ENCODE measurements around the gene C14orf180. TPM values are rescaled to one million over a fixed set of nuclear protein-coding genes. Genes with fewer than 3 reads are reported as not detected.

C14orf180 gene
- total and polyA plus RNA-seq, 2 experiments from 2014 or later, result not detected

- WGBS, 2 experiments (ENCODE audit: low coverage in 1 of 2, low lambda C conversion rate in 2 of 2, missing lambda C conversion rate in 2 of 2), result 38 to 47% methylated on average over 7 of the region's 7 CpGs
- in situ Hi-C loops (cut with MboI), result no loop called here
- no peaks in the 10 kb centered on the region for H3K9me3 ChIP-seq (ENCODE audit: low read depth)
Observed at GRCh38 chr14:104609666-104610065, 30.1 kb downstream of the C14orf180 start.

GRCh38 chr14:104610749-104611310 is 31.3 kb downstream of the C14orf180 start:
- Histone ChIP-seq H3K79me2 (ENCODE audit: insufficient read depth) (no peaks in the 10 kb centered on the region), H3K27ac (no peak overlapping the region), H3K4me2 (ENCODE audit: unreplicated experiment) (no peak overlapping the region), H2AFZ (no peak overlapping the region), H3K9me2 (ENCODE audit: insufficient read depth) (no peaks in the 10 kb centered on the region), H3K9ac (no peak overlapping the region), H3K27me3 (replicated peaks; ENCODE audit: insufficient read depth) (peaks cover 21% of the 10 kb centered on the region), H3K9me3 (ENCODE audit: low read depth) (no peaks in the 10 kb centered on the region), H3F3A (ENCODE audit: insufficient read depth) (no peaks in the 10 kb centered on the region), H3K4me3 (no peak overlapping the region), H3K36me3 (ENCODE audit: low read depth) (no peaks in the 10 kb centered on the region), H4K20me1 (ENCODE audit: insufficient read depth) (no peaks in the 10 kb centered on the region), H3K4me1 (ENCODE audit: insufficient read depth) (no peaks in the 10 kb centered on the region)
- TF ChIP-seq EZH2 (IDR thresholded peaks at IDR 0.05; ENCODE audit: insufficient read depth, poor library complexity, severe bottlenecking), result no peak
- no peak for TF ChIP-seq EZH2phosphoT487 (IDR thresholded peaks at IDR 0.05; ENCODE audit: insufficient read depth, low read depth)
- in situ Hi-C loops (cut with MboI), result no loop called here
- 12 to 14% methylated on average over 4 of the region's 4 CpGs for WGBS, 2 experiments (ENCODE audit: low coverage in 1 of 2, low lambda C conversion rate in 2 of 2, missing lambda C conversion rate in 2 of 2)
- DNase-seq, result no peak

More at GRCh38 chr14:104609666-104610065, 30.1 kb downstream of the C14orf180 start:
- TF ChIP-seq EZH2 (IDR thresholded peaks at IDR 0.05; ENCODE audit: insufficient read depth, poor library complexity, severe bottlenecking), result no peak
- TF ChIP-seq EZH2phosphoT487 (IDR thresholded peaks at IDR 0.05; ENCODE audit: insufficient read depth, low read depth), result no peak
- no peak overlapping the region for H3K4me2 ChIP-seq (ENCODE audit: unreplicated experiment)
- H3K36me3 ChIP-seq (ENCODE audit: low read depth), result no peaks in the 10 kb centered on the region
- H3K9me2 ChIP-seq (ENCODE audit: insufficient read depth), result no peaks in the 10 kb centered on the region
- H3K9ac ChIP-seq, result no peak overlapping the region
- H3K27me3 ChIP-seq (replicated peaks; ENCODE audit: insufficient read depth), result peaks cover 32% of the 10 kb centered on the region
- no peaks in the 10 kb centered on the region for H3K79me2 ChIP-seq (ENCODE audit: insufficient read depth)
- no peak overlapping the region for H3K4me3 ChIP-seq
- no peaks in the 10 kb centered on the region for H3F3A ChIP-seq (ENCODE audit: insufficient read depth)
- DNase-seq, result no peak
- H3K27ac ChIP-seq, result no peak overlapping the region
- no peaks in the 10 kb centered on the region for H3K4me1 ChIP-seq (ENCODE audit: insufficient read depth)
- no peak overlapping the region for H2AFZ ChIP-seq
- H4K20me1 ChIP-seq (ENCODE audit: insufficient read depth), result no peaks in the 10 kb centered on the region

- no peak for DNase-seq
- no peaks in the 10 kb centered on the region for H3F3A ChIP-seq (ENCODE audit: insufficient read depth)
- H2AFZ ChIP-seq, result no peak overlapping the region
- H3K9ac ChIP-seq, result no peak overlapping the region
- H4K20me1 ChIP-seq (ENCODE audit: insufficient read depth), result no peaks in the 10 kb centered on the region
- no peak for TF ChIP-seq EZH2 (IDR thresholded peaks at IDR 0.05; ENCODE audit: insufficient read depth, poor library complexity, severe bottlenecking)
- TF ChIP-seq EZH2phosphoT487 (IDR thresholded peaks at IDR 0.05; ENCODE audit: insufficient read depth, low read depth), result no peak
- no peaks in the 10 kb centered on the region for H3K36me3 ChIP-seq (ENCODE audit: low read depth)
- no peak overlapping the region for H3K4me3 ChIP-seq
- no peaks in the 10 kb centered on the region for H3K9me2 ChIP-seq (ENCODE audit: insufficient read depth)
- peaks cover 24% of the 10 kb centered on the region for H3K27me3 ChIP-seq (replicated peaks; ENCODE audit: insufficient read depth)
- no peaks in the 10 kb centered on the region for H3K9me3 ChIP-seq (ENCODE audit: low read depth)
- H3K27ac ChIP-seq, result no peak overlapping the region
- WGBS, 2 experiments (ENCODE audit: low coverage in 1 of 2, low lambda C conversion rate in 2 of 2, missing lambda C conversion rate in 2 of 2), result 14 to 15% methylated on average over 8 of the region's 8 CpGs
- in situ Hi-C loops (cut with MboI), result no loop called here
- no peaks in the 10 kb centered on the region for H3K4me1 ChIP-seq (ENCODE audit: insufficient read depth)
- H3K79me2 ChIP-seq (ENCODE audit: insufficient read depth), result no peaks in the 10 kb centered on the region
- no peak overlapping the region for H3K4me2 ChIP-seq (ENCODE audit: unreplicated experiment)
Observed at GRCh38 chr14:104611881-104612280, 32.3 kb downstream of the C14orf180 start.

GRCh38 chr14:104614126-104614812 is 34.7 kb downstream of the C14orf180 start:
- Histone ChIP-seq H2AFZ (no peak overlapping the region), H3K79me2 (ENCODE audit: insufficient read depth) (no peaks in the 10 kb centered on the region), H3K4me3 (no peak overlapping the region), H3K9me3 (ENCODE audit: low read depth) (no peaks in the 10 kb centered on the region), H3K27ac (no peak overlapping the region), H4K20me1 (ENCODE audit: insufficient read depth) (no peaks in the 10 kb centered on the region), H3K9ac (no peak overlapping the region), H3K36me3 (ENCODE audit: low read depth) (no peaks in the 10 kb centered on the region), H3K4me2 (ENCODE audit: unreplicated experiment) (no peak overlapping the region), H3F3A (ENCODE audit: insufficient read depth) (no peaks in the 10 kb centered on the region), H3K9me2 (ENCODE audit: insufficient read depth) (no peaks in the 10 kb centered on the region), H3K4me1 (ENCODE audit: insufficient read depth) (no peaks in the 10 kb centered on the region), H3K27me3 (replicated peaks; ENCODE audit: insufficient read depth) (peaks cover 15% of the 10 kb centered on the region)
- TF ChIP-seq EZH2phosphoT487 (IDR thresholded peaks at IDR 0.05; ENCODE audit: insufficient read depth, low read depth) (no peak), EZH2 (IDR thresholded peaks at IDR 0.05; ENCODE audit: insufficient read depth, poor library complexity, severe bottlenecking) (no peak)
- 18 to 27% methylated on average over 4 of the region's 4 CpGs for WGBS, 2 experiments (ENCODE audit: low coverage in 1 of 2, low lambda C conversion rate in 2 of 2, missing lambda C conversion rate in 2 of 2)
- no peak for DNase-seq
- in situ Hi-C loops (cut with MboI), result no loop called here
